Measurements from ENCODE around the gene SENP6.
"Not testable (repeated sequence)": the region's sequence is repeated elsewhere in the genome, so short reads cannot be mapped to it uniquely, and the experiment has no call there.

Gene SENP6

DNA sequence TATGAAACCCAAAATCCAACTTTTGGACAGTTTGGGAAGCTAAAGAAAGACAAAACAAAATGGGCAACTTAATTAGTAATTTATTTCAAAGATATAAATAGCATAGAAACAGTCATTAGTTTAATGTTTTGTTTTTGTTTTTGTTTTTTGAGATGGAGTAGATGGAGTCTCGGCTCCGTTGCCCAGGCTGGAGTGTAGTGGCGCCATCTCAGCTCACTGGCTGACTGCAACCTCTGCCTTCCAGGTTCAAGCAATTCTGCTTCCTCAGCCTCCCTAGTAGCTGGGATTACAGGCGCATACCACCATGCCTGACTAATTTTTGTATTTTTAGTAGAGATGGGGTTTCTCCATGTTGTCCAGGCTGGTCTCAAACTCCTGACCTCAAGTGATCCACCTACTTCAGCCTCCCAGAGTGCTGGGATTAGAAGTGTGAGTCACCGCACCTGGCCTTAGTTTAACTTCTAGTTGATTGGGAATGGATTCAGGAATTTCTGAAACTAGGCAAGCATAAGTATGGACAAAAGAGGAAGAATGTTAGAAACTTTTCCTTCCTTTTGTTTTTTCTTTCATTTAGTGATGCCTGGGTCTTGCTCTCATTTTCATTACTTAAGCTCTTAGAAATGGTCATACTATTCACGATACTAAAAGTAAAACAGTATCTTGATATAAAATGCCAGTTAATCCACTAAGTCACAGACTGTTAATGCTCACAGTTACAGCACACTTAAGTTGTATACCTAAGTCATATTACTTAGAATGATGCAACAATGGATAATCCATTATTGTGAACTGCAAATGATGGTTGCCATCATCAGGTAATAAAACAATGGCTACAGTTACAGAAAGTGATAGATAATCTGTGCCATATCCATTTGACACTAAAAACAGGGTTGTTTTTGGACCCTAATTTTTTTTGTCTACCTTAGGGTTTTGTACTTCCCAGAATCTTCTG is 8.2 kb downstream of the SENP6 start:
- DNase-seq (ENCODE audit: low spot score) = no peak

DNA sequence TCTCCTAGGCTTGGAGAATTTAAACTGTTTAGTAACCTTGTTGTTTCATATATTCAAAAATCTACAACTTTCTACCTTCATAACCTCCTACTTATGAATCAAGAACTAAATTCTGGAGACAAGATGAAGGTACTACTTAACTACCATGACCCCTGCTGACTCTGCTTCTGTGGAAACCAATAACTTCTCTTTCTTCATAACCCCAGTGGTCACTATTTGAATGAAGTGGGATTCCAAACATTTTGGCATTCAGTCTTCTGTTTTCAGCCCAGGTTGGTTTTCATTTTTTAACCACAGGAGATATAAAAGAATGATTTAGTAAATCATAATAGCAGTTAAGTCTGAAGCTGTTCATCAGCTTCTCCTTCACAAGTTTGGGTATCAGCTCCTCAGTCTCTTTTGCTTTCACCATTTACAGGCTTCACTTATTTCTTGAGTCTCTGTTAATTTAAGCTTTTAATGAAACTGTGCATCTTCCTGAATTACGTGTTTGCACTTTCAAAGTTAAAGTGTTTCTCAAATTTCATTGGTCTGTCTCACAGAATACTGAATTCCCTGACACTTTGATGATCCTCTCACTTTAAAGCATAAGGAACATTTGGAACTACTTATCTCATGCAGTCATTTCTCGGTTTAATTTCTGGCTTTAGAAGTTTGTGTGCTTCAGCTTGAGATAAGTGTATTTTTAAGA is 9.5 kb downstream of the SENP6 start:
- DNase-seq (ENCODE audit: low spot score) = no peak

DNA sequence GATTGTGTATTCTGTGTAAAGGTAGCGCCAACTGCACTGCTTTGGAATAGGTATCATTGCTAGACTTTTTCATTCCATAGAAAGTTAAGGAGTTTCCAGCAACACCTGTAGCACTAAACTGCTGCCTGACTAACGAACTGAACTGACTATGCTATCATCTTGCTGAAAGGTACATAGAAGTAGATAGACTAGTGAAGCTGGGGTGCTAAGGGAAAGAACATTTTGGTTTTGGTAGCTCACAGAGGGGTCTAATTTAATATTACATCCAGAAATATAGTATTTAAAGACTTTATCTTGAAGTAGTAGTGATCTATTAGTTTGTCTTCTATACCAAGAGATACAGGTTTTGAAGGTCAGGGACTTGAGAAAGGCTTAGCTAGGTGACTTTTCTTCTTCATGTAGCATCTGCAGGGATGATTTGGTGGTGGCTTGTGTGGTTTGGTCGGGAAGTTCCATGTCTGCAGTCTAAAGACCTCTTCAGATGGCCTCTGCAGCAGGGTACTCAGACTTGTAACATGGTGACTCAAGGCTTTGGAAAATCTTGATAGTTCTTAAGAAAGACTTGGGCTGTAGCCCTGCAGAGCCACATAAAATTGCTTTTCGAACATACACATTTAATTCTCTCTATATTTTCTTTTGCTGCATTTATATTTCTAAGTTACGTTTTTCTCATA is 10.2 kb downstream of the SENP6 start:
- DNase-seq (ENCODE audit: low spot score) = no peak

DNA sequence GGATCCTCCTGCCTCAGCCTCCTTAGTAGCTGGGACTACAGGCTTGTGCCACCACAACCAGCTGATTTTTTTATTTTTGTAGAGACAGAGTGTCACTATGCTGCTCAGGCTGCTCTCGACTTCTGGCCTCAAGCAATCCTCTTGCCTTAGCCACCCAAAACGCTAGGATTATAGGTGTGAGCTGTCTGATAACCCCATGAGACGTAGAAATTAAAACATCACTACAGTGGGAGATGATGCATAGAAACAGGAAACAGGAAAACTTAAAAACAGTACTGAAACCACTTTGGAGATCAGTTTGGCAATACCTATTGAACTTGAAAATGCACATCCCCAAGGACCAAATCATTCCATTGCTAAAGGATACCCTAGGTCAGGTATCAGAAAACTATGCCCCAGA is 10.8 kb downstream of the SENP6 start:
- no peak for DNase-seq (ENCODE audit: low spot score)

DNA sequence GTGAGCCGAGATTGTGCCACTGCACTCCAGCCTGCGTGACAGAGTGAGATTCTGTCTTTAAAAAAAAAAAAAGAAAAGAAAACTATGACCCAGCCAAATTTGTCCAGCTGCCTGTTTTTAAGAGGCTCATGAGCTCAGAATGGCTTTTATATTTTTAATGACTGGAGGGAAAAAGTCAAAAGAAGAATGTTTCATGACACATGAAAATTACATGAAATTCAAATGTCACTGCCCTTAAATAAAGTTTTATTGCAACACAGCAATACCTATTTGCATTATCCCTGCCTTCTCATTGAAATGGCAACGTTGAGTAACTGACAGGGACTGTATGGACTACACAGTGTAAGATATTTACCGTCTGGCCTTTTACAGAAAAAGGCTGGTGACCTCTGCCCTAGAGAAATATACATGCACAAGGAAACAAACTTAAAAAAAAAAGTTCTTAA is 11.4 kb downstream of the SENP6 start:
- no peak for DNase-seq (ENCODE audit: low spot score)

DNA sequence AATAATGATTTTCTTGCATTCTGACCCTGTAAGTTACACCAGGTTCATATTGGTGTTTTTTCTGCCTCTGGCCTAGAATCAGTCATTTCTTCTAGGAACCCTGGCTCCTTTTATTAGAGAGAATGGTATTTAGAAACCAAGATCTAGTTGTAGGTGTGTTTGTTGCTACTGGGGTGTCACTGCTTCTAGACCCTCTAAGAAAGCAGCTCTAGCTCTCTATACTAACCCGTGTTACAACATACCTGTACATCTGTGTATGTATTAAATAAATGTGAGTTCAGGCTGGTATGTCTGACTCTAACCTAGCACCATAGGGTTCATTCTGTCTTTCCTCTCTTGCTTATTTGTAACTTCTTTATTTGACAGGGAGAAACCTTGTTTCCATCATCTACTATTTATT is 16.8 kb downstream of the SENP6 start:
- no peak for DNase-seq (ENCODE audit: low spot score)

DNA sequence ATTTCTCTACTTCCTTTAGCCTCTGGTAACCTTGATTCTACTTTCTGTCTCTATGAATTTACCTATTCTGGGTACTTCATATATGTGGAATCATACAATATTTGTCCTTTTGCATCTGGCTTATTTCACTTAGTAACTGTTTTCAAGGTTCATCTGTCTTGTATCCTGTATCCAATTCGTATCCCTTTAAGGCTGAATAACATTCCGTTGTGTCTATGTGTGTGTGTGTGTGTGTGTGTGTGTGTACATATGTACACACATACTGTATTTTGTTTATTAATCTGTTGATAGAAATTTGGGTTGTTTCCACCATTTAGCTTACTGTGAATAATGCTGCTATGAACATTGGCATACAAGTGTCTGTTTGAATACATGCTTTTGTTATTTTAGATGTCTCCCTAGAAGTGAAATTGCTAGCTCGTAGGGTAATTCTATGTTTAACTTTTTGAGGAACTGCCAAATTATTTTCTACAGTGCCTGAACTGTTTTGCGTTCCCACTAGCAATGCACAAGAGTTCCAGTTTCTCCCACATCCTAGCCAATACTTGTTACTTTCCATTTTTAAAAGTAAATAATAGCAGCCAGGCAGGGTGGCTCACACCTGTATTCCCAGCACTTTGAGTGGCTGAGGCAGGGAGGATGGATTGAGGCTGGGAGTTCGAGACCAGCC is 17.7 kb downstream of the SENP6 start:
- no peak for DNase-seq (ENCODE audit: low spot score)

DNA sequence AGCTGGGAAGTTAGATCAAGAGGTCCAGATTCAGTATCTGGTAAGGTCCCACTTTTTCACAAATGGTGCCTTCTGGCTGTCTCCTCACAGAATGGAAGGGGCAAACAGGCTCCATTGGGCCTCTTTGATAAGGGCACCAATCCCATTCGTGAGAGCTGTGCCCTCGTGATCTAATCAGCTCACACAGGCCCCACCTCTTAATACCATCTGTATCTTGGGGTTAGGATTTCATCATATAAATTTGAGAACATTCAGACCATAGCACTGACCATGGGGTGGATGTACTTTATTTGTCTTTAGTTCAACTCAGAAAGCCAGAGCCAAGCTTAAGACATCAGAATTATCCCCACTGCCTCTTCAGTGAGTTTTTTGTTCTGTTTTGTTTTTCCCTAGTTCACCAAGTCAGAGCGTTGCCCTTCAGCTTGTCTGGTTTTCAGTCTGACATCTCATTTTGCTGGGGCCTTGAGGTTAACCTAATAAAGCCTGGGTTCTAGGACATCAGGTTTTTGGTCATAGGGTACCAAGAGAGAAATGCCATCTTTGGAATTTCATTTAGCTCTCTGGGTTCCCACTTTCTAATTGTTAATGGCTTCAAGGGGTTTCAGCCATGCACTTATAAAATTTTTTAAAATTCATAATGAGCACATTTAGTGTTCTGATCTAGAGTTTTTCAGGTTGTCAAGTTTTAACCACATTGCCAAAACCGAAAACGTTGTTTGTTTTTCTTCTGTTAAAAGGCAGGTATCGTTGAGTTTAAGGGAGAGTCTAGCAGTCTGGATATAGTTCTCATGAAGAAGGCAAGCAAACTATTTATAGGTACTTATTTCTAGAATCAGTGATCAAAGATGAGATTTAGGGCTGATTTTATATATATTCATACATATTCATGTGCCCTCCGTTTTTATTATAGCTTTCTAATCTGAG is 19.0 kb downstream of the SENP6 start:
- DNase-seq (ENCODE audit: low spot score) = no peak

DNA sequence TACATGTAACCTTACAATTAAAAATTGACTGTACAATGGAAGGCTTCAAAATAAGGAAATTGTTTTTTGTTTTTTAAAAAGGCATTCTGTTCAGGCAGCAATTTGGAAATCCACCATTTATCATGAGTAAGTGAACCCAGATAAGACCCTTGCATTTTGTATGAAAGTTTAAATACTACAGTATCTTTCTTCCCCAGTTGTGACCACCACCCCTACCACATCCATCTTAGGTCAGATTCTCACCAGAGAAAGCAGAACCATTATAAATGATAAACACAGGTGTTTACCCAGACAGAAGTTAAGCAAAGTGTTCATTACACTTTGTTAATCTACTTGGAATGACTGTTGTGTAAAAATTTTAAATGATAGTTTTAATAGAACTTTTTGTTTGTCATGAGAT is 20.2 kb downstream of the SENP6 start:
- no peak for DNase-seq (ENCODE audit: low spot score)

DNA sequence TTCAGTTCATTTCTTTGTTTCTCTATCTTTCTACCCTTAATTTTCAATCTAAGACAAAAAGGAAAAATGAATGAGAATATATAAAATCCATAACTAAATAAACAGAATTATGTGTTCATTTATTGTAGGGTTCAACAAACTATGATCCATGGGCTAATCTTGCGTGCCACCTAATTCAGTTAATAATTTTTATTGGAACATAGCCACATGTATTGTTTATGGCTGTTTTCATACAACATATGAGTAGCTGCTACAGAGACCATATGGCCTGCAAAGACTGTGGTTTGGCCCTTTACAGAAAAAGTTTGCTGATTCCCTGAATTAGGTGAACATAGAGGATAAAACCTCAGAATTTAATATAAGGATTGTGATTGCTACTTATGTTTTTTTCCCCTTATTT is 21.8 kb downstream of the SENP6 start:
- no peak for DNase-seq (ENCODE audit: low spot score)

DNA sequence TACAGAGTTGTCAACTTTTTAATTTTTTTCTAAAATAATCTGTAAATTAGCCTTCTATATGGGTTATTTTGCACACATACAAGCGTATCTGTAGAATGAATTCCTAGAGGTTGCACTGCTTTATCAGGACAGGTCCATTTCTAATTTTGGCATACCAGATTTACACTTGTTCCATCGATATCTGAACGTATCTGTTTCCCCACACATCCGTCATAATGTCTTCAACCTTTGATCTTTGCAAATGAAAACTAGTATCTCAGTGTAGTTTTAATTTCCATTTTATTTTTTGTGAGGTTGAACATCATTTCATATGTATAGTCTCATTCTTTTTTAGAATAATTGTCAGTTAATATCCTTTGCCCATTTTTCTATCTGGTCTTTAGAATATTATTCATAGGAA is 22.7 kb downstream of the SENP6 start:
- no peak for DNase-seq (ENCODE audit: low spot score)

DNA sequence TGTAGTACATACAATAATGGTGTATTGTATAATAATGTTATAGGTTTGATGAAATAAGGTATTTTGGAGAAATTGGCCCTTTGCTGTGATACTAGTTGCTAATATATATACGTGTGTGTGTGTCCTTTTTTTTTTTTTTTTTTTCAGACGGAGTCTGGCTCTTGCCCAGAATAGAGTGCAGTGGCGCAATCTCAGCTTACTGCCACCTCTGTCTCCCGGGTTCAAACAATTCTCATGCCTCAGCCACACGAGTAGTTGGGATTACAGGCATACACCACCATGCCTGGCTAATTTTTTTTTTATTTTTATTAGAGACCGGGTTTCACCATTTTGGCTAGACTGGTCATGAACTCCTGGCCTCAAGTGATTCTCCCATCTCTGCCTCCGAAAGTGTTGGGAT is 23.3 kb downstream of the SENP6 start:
- DNase-seq (ENCODE audit: low spot score) = no peak

DNA sequence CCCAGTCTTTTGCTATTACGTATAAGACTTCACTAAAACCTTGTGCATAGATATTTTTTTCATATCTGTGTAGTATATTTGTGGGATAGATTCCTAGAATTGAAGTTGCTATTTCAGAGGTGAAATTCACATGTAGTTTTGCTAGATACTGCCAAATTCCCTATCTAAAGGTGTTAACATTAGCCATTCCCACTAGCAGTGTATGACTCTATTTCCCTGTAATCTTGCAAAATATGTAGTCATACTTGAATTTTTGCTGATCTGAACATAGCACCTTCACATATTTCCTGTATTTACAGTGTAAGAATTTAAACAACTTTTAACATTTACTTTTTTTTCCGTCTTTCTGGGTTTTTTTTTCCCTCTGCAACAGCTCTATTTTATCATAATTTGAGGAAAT is 24.9 kb downstream of the SENP6 start:
- no peak for DNase-seq (ENCODE audit: low spot score)

DNA sequence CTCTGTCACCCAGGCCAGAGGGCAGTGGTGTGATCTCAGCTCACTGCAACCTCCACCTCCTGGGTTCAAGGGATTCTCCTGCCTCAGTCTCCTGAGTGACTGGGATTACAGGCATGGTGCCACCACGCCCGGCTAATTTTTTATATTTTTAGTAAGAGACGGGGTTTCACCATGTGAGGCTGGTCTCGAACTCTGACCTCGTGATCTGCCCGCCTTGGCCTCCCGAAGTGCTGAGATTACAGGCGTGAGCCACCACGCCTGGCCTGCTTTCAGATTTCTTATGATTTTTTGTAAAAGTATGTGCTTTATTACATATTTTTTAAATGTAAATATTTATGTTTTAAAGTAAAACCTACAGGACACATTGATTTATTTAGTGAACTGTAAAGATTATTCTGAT is 26.0 kb downstream of the SENP6 start:
- not testable (repeated sequence) for DNase-seq (ENCODE audit: low spot score)

DNA sequence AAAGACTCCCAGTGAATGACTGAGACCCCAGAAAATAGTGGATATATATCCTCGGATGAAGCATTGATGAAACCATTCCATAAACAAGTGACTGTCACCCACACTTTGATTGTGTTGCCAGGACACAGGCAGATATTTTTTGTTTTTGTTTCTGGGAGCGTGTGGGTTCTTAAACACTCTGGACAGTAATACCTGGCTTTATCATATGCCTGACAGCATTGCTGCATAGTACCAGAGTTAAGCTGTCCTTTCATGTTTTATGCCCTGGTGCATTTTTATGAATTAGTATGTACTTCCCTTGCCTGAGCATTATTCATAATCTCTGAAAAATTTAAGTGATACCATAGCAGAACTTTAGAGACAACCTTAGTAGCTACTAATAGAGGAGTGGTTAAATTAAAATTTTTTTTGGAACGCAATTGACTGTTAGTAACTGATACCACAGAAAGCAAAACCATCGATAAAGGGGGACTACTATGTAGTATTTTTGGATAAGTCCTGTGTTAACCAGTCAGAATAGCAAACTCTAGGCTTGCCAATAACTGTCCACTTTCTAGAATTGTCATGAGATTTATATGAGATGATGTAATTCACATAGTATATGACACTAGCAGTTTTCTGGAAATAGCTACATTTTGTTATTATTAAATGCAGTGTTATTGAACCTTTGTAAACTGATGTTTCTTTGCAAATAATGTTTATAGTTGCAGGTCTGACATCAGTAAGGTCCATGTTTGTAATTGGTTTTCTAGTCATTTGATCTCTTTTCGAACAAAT is 30.4 kb downstream of the SENP6 start:
- no peak for DNase-seq (ENCODE audit: low spot score)

DNA sequence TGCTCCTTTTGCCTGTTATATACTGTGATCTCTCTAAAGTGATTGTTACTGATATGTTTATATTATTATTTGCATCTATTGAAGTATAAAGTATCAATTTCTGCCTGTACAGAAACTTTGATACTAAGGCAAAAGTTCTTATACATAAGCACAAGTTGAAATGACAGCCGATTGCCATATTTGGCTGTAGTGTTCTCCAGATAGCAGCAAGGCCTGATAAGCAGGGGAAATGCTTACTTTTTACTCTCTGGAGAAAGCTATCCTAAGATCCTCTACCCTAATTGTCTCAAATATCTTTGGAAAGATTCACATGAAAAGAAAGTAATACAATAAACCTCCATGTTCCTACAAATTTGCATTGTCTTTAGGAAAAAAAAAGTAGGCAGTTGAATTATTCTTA is 31.4 kb downstream of the SENP6 start:
- DNase-seq (ENCODE audit: low spot score) = no peak

DNA sequence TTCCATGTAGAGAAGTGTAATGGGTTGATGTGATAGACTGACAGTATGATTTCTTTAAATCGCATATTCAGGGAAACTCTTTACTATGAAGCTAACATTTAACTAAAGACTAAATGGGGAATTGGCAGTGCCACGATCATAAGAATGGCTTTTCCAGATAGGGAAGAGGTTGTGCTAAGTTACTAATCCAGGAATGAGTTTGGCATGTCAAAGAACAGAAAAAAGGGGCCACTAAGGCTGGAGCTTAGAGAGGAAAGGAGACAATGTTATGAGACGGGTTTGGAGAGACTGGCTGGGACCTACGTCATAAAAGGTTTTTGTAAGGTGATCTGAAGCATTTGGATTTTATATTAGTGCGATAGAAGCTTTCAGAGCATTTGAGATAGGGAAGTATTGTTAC is 40.6 kb downstream of the SENP6 start:
- DNase-seq (ENCODE audit: low spot score) = no peak

DNA sequence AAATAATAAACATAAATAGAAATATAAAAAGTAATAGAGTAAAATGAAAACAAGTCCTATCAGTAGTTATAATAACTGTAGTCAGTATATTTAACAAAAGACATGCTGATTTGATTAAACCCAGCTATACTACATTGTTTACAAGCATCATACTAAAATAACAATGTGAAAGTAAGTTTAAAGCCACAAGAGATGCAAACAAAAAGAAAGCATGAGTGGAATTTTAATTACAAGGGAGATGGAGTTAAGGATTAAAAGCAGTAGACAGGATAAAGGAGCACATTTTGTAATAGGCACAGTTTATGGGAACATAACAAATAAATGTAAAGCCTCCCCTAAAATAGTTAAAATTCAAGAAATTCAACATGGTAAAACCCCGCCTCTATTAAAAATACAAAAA is 41.5 kb downstream of the SENP6 start:
- no peak for DNase-seq (ENCODE audit: low spot score)

DNA sequence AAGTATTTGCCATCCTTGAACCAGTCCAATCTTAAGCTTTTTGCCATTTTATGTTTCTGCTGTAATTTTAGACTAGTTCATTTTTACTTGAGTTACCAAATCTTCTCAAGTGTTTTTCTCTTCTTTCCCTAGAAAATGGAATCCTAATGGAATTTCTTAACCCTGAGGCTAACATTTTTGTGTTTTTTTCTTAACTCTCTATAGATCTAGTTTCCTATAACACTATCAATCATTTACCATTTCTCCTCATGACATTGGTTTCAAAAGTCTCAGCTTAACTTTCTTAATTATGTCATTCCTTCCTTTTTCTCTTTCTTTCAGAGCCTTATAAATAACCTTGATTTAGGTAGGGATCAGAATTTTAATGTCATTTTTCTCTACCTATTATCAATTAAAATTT is 54.8 kb downstream of the SENP6 start:
- DNase-seq (ENCODE audit: low spot score) = no peak

DNA sequence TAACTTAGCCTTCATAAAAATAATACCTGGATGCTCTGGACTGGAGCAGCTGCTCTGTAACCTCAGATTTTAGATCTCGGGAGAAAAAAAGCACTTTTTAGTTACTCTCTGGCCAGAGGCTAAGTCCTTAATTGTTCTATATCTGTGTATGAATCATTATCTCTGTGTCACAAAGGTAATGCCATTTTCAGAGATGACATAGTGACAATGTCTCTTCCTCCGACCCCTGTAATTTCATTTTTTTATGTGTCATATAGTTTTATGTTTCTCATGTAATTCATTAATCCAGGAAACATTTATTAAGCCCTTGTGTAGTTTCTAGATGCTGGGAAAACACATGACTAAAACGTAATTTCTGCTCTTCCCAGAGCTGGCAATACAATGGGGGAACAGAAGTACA is 55.6 kb downstream of the SENP6 start:
- no peak for DNase-seq (ENCODE audit: low spot score)
